ENCODE data around the gene C1orf146.
"Not testable (repeated sequence)": the region's sequence is repeated elsewhere in the genome, so short reads cannot be mapped to it uniquely, and the experiment has no call there.

The C1orf146 gene, protein sequence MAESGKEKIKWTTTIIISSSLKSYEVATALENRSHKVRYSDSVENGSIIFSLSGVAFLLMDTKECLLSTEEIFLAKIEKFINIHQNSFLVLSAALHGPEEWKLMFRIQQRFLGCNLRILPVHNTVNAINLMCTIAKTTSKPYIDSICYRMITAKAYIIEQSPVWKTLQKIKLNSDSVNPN

DNA sequence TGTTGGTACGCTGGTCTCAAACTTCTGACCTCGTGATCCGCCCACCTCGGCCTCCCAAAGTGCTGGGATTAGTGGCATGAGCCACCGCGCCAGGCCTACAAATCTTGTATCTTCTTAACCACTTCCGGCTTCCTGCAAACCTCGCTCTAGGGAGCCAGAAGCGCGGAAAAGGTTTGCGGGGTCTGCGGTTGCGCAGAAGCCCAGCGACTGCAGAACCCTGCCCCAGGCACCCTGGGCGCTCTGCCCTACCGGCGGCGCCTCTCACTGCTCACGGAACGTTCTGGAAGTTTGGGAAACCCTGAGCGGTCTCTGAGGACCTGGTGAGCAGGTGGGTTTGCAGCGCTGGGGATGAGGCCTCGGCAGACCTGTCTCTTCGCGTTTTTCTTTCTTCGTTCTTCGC, at the start of gene C1orf146:
TSS of gene C1orf146 (plus strand) at position 195 of the 400 bp plus-strand sequence. CDS start 13,506 bp downstream, outside the sequence.
- DNase-seq = no peak

DNA sequence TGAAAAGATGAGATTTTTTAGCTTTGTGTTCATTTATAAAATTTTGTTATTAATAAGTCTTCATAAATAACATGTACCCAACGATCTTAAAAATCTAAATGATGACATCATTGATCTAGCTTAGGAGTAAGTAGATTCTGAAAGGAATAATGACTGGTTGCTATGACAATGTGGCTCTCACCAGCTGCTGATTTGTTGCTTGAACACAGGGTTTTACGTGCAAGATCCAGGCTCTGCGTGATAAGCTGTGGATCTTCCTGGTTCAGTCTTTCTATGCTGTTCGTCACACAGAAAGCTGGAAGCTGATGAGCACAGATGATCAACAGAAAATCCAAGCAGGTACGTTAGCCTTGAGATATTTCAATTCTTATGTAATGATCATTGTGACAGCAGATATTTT, 49.1 kb upstream of the C1orf146 start:
- DNase-seq = peak in 2 of 3 experiments; percentile 8 to 71

DNA sequence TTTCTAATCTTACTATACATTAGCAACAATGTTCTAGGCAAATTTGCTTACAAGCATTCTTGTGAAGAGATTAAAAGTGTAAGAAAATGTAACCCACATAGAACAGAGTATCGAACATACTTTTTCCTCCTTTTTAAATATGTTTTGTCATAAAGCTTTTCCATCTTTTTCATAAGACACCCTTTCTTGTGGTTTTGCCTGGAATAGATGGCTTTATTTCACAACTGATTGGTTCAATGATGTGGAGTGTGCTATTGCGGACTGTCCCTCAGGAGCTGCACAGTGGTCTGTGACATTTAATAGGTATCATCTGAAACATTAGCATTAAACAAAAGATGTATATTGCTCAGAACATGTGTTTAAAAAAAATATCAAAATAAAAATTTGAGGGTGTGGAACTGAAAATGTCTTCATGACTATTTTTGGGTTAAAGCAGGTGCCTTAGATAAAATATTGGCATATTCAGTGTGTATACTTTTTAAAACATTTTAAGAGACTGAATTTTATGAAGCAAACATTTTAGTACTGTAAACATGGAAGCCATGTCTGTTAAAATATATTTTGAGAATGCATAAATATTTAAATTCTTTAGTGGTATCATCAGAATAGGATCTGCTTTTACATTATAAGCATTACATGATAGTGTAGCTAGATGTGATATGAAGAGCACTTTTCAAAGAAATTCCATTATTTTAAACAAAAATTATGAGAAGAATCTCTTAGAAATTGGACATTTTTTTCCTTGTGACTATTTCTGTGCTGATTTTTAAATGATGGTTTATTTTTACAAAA, 48.3 kb upstream of the C1orf146 start:
- DNase-seq = peak in 1 of 3 experiments; percentile 20

DNA sequence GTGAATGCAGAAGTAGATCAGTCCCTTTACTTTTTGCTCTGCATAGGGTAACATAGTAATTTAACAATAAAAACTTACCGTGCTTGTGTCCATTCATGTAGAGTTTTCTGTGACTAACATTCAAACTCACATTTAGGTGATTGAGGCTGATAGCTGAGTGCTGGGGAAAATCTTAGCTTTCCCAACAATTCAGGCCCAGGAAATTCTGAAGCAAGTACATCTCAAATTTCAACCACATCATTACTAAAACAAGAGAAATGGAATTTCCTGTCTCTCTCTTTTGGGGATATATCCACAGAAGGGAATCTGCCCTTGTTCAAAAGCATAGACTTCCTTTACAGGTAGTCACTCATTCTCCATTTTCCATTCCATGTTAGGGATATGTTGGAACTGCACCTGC, 33.1 kb upstream of the C1orf146 start:
- no peak for DNase-seq

DNA sequence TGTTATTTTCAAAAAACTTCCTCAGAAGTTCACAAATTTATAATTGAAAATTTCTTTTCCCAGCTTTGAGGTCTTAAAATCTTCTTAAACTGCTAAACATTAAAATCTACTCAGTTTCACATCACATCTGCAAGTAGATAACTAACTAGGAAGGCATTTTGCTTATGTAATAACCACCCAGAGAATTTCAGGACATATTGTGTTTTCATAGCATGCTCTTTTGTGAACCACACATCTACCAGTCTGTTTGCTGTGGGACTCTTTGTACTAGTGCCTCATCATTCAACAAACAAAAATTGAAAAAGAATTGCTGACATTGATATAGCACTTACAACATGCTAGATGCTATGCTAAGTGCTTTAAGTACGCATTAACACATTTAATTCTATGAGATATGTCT, 31.6 kb upstream of the C1orf146 start:
- no peak for DNase-seq

DNA sequence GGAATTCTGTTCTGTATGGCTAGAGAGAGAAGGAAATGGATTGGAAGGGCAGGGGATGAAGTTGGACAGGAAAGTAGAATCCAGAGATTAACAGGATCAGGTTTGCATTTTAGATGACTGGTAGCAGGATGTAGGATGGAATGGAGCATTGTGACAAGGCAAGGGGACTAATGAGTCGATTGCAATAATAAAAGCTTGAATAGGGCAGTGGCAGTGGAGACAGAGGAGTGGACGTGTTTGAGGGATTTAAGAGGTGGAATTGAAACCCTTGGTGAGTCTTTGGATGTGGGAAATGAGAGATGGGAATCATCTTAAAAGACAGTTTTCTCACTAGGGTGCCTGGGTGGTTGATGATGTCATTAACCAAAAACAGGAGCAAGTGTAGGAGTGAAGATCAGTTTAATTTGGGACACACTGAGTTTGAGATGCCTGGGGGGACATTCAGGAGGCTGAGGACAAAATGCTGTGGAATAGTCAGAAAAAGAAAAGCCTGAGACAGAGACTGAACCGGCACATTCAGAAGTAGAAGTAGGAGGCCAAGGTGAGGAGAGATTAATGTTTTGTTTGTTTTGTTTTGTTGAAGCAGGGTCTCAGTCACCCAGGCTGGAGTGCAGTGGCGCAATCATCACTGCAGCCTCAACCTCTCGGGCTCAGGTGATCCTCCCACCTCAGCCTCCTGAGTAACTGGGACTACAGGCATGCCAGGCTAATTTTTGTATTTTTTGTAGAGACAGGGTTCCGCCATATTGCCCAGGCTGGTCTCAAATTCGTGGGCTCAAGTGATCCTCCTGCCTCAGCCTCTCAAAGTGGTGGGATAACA, 29.1 kb upstream of the C1orf146 start:
- no peak for DNase-seq

DNA sequence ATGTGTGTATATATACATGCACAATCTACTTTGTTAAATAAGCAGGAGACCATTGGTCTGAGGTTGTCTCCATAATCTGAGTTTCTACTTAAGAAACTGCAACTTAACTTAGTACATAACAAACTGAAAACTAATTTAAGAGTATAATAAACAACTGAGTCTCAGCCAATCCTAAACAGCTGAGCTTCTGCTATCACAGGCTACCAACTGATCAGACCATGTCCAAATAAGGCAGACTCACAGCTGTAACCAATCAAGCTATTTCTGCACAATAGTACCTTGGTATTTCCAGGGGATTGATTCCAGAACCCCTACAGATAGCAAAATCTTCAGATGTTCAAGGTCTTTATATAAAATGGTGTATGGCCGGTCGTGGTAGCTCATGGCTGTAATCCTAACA, 26.0 kb upstream of the C1orf146 start:
- DNase-seq = no peak

DNA sequence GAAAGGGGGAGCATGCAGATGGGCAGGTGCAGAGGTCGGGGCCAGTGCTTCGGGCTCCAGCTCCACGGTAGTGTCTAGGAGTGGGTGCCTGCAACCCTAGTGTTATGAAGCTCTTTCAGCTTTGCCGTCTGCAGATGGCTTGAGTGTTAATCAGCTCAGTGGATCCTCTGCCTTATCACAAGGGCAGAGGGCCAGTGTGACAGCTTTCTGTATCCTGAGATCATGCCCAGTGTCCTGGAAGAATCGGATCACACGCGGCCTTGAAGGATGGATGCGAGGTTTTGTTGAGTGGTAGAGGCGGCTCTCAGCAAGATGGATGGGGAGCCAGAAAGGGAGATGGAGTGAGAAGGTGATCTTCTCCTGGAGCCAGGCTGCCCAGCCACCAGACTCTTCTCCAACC, 25.5 kb upstream of the C1orf146 start:
- no peak for DNase-seq

DNA sequence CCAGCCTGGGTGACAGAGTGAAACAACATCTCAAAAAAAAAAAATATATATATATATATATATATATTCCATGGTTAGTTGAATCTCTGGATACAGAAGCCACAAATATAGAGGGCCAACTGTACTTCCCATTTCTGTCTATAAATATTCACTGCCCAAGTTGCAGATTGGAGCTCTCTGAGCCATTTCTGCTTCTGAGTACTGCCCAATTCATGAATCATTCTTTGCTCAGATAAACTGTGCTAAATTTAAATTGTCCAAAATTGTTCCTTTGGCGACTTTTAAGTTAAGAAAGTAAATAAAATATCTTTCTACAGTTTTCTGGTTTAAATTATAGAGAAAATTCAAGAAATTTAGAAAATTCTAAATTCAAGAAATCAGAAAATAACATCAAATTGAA, 23.2 kb upstream of the C1orf146 start:
- DNase-seq = no peak

DNA sequence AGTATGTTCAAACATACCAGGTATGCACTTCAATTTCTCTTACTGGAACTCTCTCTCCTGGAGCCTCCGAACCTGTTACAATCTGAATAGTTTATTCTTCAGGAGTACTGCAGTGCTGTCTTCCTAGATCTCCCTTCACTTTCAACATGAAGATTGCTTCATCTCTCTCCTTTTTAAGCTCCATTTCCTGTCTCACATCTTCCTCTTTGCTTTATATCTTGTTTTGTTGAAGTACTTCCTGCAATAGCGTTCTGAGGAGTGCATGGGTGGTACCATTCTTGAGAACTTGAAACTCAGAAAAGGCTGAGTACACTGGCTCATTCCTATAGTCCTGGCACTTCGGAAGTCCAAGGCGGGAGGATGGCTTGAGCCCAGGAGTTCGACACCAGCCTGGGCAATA, 15.7 kb upstream of the C1orf146 start:
- no peak for DNase-seq

DNA sequence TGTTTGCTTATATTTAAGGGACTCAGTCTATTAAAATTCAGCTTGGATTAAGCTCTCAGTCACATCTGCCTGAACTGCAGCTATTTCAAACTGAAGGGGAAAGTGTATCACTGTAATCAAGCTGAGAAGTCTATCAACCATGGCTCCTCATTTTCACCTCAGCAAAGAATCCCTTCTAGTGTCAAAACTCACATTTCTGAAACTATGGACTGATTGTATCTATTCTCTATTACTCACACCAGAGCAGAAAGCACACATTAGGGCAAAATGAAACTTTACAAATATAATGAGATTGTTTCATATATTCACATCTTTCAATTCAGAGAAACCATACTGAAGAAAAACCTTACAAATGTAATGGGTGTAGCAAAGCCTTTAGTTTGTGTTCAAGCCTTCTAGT, 14.6 kb upstream of the C1orf146 start:
- DNase-seq = no peak

DNA sequence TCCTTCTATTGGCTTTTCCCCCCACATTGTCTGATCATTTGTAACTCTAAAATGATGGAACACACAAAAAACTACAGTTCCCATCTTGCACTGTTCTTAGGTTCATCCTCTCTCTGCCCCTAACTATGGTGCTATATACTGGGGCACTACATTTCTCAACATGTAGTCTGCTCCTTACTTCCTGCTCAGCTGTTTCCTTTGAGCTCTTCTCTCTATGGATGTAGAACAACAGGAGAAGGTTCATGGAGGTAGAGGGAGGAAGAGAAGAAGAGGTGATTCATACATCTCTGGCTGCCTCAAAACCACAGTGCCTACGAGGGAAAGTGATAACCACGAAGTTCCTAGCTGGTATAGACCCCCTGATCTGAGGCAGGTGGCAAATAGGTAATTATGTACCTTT, 7.0 kb upstream of the C1orf146 start:
- DNase-seq = no peak

DNA sequence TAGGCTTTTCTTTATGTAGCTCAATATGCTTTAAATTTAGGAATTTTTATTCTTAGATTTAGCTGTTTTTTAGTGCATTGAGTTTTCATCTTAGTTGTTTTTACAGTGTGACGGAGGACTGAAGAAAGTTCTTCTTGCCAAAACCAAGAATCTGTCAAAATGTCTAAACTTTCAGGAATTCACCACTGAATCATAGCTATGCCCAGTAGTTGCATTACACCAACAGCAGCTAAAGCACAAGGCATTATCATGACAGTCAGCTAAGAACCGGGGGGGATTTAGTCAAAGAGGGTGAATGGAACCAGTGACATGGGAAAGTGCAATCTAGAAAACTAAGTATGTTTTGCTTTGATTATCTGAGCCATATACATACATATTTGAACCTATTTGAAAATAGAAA, 6.5 kb upstream of the C1orf146 start:
- no peak for DNase-seq

DNA sequence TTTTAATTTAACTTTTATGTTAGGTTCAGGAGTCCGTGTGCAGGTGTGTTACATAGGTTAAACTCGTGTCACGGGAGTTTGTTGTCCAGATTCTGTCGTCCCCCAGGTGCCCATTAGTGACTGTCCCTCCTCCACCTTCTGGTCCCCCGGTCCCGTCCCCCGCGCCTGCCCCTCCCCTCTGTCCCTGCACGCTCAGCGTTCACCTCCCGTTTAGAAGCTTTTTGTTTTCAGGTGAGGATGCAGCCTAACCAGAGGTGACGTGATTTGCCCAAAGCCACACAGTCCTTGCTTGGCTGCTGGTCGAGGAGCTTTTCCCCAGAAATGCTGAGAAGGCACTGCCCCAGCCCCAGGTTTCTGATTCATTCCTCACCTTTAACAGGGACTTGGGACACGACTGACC, 844 bp downstream of the C1orf146 start:
- no peak for DNase-seq

DNA sequence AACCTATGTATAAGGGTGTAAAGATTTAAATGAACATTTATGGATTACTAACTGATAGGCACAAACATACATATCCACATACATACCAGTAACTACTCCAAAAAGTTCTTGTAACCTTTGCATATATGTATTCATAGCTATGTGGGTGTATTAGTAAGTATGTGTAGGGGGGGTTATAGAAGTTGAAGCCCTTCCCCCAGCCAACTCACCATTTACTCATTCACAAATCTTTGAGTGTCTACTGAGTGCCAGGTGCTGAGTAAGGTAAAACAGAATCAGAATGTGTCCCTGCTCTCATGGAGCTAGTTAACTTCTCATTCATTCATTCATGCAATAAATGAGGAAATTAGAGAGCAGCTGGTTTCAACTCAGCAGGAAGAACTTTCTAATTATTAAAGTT, 1.3 kb downstream of the C1orf146 start:
- no peak for DNase-seq

DNA sequence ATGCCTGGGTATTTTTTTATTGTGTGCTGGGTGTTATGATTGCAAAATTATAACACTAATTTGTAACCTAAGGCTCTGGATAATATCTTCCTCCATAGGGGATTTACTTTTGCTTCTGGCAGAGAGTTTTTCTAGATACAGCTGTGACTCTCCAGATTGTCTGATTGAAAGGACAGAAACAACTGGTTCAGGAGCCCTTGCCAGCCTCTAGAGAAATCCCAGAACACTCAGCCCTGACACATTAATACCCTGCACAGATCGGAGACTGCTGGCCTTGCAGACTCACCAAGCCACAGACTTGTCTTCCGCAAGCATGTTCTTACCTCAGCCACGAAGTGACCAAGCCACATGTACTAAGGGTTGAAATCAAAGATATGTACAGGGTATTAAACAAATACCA, 10.7 kb downstream of the C1orf146 start:
- DNase-seq = no peak

DNA sequence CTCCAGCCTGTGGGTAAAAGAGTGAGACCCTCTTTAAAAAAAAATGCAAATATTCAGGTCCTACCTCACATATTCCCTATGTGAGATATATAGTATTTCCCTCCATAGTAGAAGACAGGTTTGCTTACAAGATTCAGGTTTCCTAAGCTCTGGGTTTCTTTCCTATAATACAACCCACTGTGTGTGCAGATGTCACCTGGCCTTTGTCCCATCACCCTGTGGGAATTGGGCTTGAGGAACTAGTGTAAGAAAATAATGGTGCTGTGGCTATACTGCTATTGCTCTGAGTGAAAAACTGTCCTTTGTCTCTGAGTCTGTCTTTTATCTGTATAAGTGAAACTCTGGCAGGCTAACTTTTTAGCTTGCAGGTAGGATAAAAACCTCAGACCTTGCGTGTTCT, 13.0 kb downstream of the C1orf146 start:
- DNase-seq = no peak

DNA sequence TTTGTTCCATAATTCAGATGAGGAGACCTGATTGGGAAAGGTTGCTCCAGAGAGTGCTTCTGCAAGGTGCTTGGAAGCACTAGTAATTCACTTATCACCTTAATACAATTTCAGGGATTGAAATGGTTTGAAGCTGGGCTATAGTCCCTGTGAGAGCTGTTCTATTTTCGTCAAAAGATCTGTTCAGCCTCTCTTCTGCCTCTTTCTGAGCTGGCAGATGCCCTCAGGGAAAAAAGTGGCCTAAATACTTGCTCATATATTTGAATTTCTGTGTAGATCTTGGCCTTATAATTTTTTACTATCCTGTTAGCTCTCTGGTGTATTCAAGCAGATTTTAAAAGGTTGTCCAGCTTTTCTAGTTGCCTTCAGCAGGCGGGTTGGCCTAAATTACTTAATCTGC, 22.3 kb downstream of the C1orf146 start:
- DNase-seq = no peak

DNA sequence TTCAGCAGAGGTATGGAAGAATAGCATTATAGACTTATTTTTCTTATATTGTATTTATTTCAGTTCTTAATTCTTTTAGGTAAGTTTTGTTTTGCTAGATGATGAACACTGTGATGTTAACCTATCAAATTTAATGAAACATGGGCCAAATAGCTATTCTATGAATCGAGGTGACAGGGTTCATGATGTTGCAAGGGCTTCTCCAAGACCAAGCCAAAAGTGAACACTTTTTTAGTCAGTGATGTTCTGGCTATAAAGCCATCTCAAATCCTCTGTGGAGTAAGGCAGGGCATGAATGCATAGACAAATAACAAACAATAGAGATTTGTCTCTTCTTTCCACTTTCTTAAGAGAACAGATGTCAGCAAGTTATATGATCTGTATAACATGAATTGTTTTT, 26.7 kb downstream of the C1orf146 start:
- no peak for DNase-seq

DNA sequence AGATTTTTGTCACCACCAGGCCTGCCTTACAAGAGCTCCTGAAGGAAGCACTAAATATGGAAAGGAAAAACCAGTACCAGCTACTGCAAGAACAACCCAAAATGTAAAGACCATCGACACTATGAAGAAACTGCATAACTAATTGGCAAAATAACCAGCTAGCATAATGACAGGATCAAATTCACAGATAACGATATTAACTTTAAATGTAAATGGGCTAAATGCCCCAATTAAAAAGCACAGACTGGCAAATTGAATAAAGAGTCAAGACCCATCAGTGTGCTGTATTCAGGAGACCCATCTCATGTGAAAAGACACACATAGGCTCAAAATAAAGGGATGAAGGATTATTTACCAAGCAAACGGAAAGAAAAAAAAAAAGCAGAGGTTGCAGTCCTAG, 37.0 kb downstream of the C1orf146 start:
- DNase-seq = not testable (repeated sequence)

DNA sequence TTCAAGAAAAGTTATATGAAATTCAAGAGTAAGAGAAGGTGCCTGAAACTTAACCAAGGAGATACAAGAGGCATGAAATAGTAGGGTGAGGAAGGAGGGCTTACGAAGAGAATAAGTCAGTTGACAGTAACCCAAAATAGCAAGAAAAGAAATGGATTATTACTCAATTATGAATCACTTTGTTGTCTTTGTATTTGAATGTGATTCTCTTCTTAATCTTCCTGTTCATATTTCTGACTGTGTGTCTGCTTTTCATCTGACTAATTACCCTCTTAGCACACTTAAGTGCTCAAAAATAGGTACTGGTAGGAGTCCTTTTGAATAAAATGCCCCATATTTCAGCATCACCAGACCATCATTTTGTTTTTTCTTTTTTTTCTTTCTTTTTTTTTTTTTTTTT, 41.6 kb downstream of the C1orf146 start:
- DNase-seq = no peak

DNA sequence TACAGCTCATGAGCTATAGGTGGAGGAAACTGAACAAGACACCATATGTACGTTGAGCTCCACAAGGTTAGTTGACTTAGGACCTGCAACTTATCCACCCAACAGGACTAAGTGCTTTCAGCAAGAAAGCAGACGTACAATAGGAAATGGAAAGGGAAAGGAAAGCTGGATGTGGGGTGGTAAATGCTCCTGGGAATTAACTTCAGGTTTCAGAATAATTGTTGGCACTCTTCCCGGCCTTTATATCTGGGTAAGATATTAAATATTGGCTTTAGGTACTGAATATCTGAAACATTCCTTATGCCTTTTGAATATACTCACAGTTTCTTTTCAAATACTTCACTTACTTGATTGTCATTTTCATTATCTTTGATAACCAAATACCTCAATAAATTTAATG, 44.8 kb downstream of the C1orf146 start:
- DNase-seq = no peak

DNA sequence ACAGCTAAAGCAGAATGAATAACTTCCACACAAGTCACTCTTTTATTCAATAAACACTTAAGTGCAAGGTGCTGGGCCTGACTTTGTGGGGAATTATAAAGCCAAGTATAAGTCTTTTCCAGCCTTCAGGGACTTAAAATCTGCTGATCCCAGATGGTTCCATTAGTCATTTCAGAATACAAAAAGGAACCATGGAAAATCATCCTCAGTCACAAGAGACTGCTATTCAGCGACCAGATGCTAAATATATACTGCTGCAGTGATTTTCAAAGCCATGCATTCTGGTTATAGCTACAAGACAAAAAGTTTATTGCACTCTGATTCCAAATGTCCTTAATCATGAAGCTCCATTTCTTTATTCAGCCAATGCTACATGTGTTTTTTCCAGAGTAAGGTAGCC, 55.3 kb downstream of the C1orf146 start:
- DNase-seq = no peak

DNA sequence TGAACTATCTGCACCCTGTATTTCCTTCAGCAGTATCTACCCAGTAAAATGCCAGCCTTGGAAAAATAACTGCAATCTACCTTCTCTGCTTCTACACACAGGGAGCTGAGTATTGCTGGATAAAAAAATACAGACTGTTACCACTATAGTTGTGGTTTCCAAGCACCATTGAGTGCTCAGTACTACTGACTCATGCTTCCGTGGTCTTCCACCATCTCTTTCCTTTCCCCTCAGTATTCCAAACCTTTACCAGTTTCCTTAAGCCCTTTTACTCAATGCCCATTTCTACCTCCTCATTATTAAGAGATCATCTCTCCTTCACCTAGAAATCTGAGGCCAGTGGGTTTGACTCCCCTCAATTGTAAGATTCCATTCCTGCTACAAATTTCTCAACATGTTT, 57.2 kb downstream of the C1orf146 start:
- no peak for DNase-seq

Data from NCI-H1417 (cell line).